ENCODE results near the gene NUDC. TPM values are rescaled to one million over a fixed set of nuclear protein-coding genes. Genes with fewer than 3 reads are reported as not detected.
A peak's percentile ranks its signal among the peaks of the same experiment; 100 is the strongest.
"Not testable (repeated sequence)": the region's sequence is repeated elsewhere in the genome, so short reads cannot be mapped to it uniquely, and the experiment has no call there.

NUDC gene
- 100 to 1,000 TPM in 1 of 2 experiments, 10 to 100 TPM in 1; 95.9 to 101 TPM for total RNA-seq

DNA sequence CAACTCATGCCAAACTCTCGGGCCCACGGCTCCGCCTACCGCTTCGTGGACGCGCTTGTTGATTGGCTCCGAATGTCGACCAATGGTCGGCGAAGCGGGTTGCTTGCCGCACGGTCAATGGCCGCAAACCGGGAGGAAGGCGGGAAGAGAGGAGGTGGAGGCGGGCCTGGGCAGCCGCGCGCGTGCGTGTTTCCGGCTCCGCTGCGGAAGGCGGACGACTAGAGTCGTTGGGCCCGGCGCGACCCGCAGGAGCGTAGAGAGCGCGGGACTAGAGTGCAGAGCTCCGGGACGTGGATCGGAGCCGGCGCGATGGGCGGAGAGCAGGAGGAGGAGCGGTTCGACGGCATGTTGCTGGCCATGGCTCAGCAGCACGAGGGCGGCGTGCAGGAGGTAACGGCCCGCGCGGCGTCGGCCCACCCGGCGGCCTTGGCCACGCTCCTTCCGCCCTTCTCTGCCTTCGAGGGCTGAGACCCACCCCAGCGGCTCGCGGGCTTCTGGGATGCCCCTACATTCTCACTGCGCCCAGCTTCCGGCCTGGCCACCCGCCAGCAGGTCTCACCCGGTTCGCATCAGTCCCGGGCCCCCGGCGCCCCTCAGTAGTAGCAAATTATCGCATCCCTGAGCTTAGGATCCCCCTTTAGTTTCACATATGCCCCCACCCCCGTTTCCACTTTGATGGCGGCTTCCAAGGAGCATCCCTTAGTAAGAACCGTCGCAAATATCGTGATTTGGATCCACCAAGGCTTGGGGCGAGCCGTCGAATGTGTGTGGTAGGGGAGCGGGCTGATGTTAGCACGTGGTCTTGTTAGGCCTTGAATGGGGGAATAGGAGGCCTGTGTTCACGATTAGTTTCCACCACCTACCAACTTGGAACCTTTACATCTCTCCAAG is at the start of gene NUDC:
TSS of gene NUDC (plus strand) at position 204 of the 891 bp plus-strand sequence. CDS start at position 310, 106 bp downstream.
- peaks cover 38% of the 10 kb centered on the region for H3K4me1 Mint-ChIP-seq
- peaks cover 34% of the 10 kb centered on the region for H3K36me3 Mint-ChIP-seq (ENCODE audit: low read depth)
- H3K9me3 Mint-ChIP-seq (ENCODE audit: low read depth), result no peaks in the 10 kb centered on the region
- CTCF ChIA-PET, result interaction anchor here (0.6 to 1.5 kb wide), 7 partner anchors 17 to 523 kb away, joined by 3 to 4 read pairs (median 3); partner anchors contain the start of gene GPATCH3
- intact Hi-C loops (cut with DNase I, micrococcal nuclease), result loop anchor here (1.0 to 5.0 kb wide), 14 partner anchors 21 to 851 kb away; partner anchors contain the start of genes GPATCH3 (in 2 of the 2), GPN2 (in 2 of the 2), HMGN2 (in 1 of the 2) and PDIK1L (in 1 of the 2)
- POLR2A ChIA-PET, result interaction anchor here (0.6 to 2.6 kb wide), 3 partner anchors 17 to 32 kb away, joined by 4 to 10 read pairs (median 4); partner anchors contain the start of genes GPATCH3 and GPN2
- DNase-seq (peak; percentile 98), ATAC-seq (peak; percentile 98)
- peak within 1 kb of the TSS; percentile 90 for H3K27ac Mint-ChIP-seq
- H3K27me3 Mint-ChIP-seq, result no peaks in the 10 kb centered on the region
- peak within 1 kb of the TSS; percentile 82 for H3K4me3 Mint-ChIP-seq

DNA sequence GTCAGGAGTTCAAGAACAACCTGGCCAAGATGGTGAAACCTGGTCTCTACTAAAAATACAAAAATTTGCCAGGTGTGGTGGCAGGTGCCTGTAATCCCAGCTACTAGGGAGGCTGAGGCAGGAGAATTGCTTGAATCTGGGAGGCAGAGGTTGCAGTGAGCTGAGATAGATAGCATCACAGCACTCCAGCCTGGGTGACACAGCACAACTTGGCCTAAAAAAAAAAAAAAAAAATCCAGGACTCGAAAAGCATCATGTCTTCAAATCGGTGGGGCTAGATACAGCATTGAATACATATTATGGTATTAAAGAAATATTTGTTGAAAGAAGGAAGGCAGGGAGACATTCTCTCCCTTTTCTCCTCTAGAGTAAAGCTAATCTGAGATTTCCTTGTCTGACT is 48.4 kb upstream of the NUDC start:
- H3K36me3 Mint-ChIP-seq (ENCODE audit: low read depth), result peaks cover 11% of the 10 kb centered on the region
- H3K4me3 Mint-ChIP-seq; H3K9me3 Mint-ChIP-seq (ENCODE audit: low read depth); H3K4me1 Mint-ChIP-seq; ATAC-seq; H3K27me3 Mint-ChIP-seq; H3K27ac Mint-ChIP-seq; DNase-seq: not testable (repeated sequence)
- intact Hi-C loops (cut with DNase I, micrococcal nuclease), result loop anchor here in 1 of 2 experiments (10.0 kb wide), 1 partner anchor 368 kb away; no protein-coding TSS in a partner anchor
- POLR2A ChIA-PET, result interaction anchor here (0.6 kb wide), 1 partner anchor 32 kb away, joined by 3 read pairs; no protein-coding TSS in a partner anchor
- CTCF ChIA-PET, result interaction anchor here (0.6 to 1.3 kb wide), 7 partner anchors 8 to 175 kb away, joined by 3 to 5 read pairs (median 3); no protein-coding TSS in a partner anchor

DNA sequence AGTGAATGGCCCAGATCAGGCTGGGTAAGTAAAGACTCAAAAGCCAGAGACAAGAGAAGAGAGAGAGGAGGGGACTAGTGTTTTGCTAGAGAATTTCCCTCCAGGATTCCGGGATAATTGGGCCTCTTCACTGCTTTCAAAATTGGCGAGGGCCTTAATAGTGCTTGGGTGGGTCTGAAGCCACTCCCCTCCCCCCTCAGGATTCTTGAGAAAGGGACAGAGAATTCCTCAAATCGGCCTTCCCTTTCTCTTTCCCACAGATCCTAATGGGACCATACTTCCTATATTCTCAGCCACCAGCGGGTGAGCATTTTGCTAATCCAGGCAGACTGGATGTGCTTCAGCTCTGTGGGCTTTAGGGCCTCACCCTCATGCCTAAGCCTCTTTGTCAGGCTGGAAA is 46.6 kb upstream of the NUDC start:
- no peak for ATAC-seq
- ChIA-PET CTCF (no interaction called here), POLR2A (interaction anchor here (0.7 kb wide), 1 partner anchor 15 kb away, joined by 3 read pairs; the partner anchor contains the start of gene GPN2)
- Mint-ChIP-seq H3K9me3 (ENCODE audit: low read depth) (no peaks in the 10 kb centered on the region), H3K27ac (no peak overlapping the region), H3K36me3 (ENCODE audit: low read depth) (peaks cover 20% of the 10 kb centered on the region), H3K27me3 (no peaks in the 10 kb centered on the region), H3K4me3 (no peak overlapping the region), H3K4me1 (peaks cover 2% of the 10 kb centered on the region)
- DNase-seq, result no peak
- intact Hi-C loops (cut with DNase I, micrococcal nuclease), result loop anchor here in 1 of 2 experiments (5.0 to 10.0 kb wide), 2 partner anchors 83 to 370 kb away; no protein-coding TSS in a partner anchor

DNA sequence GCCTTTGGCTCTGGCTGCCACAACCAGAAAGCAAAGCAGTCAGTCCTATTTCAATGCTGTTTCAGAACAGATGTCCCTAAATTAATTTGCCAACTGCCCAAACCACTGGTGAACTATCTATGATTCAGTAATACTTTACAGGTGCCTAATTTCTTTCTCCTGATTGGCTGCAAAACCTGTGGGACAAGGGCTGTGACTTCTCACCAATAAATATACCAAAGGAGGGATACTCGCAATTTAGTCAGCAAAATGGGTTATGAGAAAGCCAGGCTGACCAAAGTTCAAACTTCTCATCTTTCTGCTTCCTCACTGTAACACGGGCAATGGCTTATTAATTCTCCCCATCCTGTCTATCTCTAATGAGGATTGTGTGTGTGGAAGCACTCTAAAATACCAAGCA is 44.2 kb upstream of the NUDC start:
- DNase-seq, result no peak
- H3K4me3 Mint-ChIP-seq, result no peak overlapping the region
- H3K9me3 Mint-ChIP-seq (ENCODE audit: low read depth), result no peaks in the 10 kb centered on the region
- H3K36me3 Mint-ChIP-seq (ENCODE audit: low read depth), result peaks cover 26% of the 10 kb centered on the region
- H3K27ac Mint-ChIP-seq, result no peak overlapping the region
- ChIA-PET POLR2A (no interaction called here), CTCF (interaction anchor here (0.7 to 2.9 kb wide), 10 partner anchors 9 to 275 kb away, joined by 3 to 13 read pairs (median 4); no protein-coding TSS in a partner anchor)
- no peak for ATAC-seq
- peaks cover 2% of the 10 kb centered on the region for H3K4me1 Mint-ChIP-seq
- intact Hi-C loops (cut with DNase I, micrococcal nuclease), result loop anchor here in 1 of 2 experiments (5.0 to 10.0 kb wide), 2 partner anchors 85 to 373 kb away; no protein-coding TSS in a partner anchor
- no peaks in the 10 kb centered on the region for H3K27me3 Mint-ChIP-seq

DNA sequence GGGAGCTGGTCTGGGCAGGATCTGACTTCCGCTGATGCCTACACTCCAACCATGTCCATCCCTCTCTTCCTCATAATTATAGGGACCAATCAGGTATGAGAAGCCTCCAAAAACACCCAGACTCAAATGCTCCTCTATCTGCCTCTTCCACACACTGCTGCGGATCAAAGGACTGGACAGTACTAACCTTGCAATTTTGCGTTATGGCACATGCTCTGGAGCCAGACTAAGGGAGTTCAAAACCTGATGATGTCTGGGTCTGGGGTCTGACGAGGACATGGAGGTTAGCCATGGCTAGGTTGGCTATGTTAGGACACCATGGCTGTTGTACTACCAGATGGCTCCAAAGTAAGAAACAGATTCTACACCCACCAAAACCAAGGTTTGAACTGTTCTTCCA is 41.8 kb upstream of the NUDC start:
- CTCF ChIA-PET, result interaction anchor here (0.6 to 3.1 kb wide), 10 partner anchors 10 to 277 kb away, joined by 3 to 14 read pairs (median 4); partner anchors contain the start of genes GPATCH3 and GPN2

DNA sequence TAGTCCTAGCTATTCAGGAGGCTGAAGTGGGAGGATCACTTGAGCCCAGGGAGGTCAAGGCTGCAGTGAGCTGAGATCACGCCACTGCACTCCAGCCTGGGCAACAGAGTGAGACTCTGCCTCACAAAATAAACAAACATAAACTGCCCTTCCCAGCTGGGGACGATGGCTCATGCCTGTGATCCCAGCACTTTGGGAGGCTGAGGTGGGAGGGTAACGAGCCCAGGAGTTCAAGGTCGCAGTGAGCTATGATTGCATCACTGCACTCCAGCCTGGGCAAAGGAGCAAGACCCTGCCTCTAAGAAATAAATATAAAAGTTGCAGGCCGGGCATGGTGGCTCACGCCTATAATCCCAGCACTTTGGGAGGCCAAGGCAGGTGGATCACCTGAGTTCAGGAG is 39.9 kb upstream of the NUDC start:
- H3K27me3 Mint-ChIP-seq; intact Hi-C loops (cut with DNase I, micrococcal nuclease); DNase-seq; H3K9me3 Mint-ChIP-seq (ENCODE audit: low read depth); H3K4me3 Mint-ChIP-seq; H3K4me1 Mint-ChIP-seq; H3K27ac Mint-ChIP-seq; ATAC-seq: not testable (repeated sequence)
- ChIA-PET POLR2A (interaction anchor here (0.5 kb wide), 1 partner anchor 86 kb away, joined by 11 read pairs; no protein-coding TSS in a partner anchor), CTCF (interaction anchor here (0.6 to 3.1 kb wide), 10 partner anchors 8 to 282 kb away, joined by 3 to 14 read pairs (median 4); no protein-coding TSS in a partner anchor)
- peaks cover 52% of the 10 kb centered on the region for H3K36me3 Mint-ChIP-seq (ENCODE audit: low read depth)

More for the DNA sequence above, 41.8 kb upstream of the NUDC start:
- Mint-ChIP-seq H3K4me1 (peaks cover 2% of the 10 kb centered on the region), H3K27ac (no peak overlapping the region), H3K4me3 (no peak overlapping the region), H3K9me3 (ENCODE audit: low read depth) (no peaks in the 10 kb centered on the region), H3K36me3 (ENCODE audit: low read depth) (peaks cover 47% of the 10 kb centered on the region), H3K27me3 (no peaks in the 10 kb centered on the region)
- DNase-seq (no peak), ATAC-seq (no peak)
- POLR2A ChIA-PET, result interaction anchor here (0.6 kb wide), 1 partner anchor 16 kb away, joined by 6 read pairs; no protein-coding TSS in a partner anchor
- intact Hi-C loops (cut with DNase I, micrococcal nuclease), result loop anchor here in 1 of 2 experiments (2.0 to 10.0 kb wide), 3 partner anchors 87 to 375 kb away; no protein-coding TSS in a partner anchor

DNA sequence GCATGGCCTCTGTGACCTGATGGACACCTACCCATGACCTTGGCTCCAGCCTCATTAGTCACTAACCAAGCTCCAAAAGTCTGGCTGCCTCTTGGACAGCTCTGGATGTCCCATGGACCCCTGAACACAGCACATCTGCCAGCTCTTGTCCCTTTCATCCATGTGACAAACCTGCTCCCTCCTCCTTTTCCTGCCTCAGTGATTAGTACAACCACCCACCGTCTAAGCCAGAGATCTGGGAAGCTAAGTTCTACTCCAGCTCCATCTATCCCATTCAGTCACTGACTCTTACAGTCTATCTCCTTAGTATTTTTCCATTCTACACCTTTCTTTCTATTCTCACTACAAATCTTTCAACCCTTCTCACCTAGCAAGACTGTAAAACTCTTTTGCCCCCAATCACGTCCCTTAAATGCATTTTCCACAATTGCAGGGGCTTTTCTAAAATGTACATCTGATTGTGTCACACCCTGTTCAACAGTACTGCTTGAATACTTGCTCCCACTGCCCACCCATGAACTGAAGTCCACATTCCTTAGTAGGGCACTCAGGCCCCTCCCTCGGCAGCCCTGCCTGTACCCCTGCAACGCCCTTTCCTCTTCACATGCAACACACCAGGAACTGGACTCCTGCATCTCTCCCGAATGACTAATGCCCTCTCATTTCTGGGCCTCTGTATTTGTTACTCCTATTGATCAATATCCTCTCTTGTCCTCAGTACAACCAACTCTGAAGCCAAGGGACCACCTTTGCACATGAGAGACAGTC is 38.7 kb upstream of the NUDC start:
- no peaks in the 10 kb centered on the region for H3K9me3 Mint-ChIP-seq (ENCODE audit: low read depth)
- H3K27me3 Mint-ChIP-seq, result no peaks in the 10 kb centered on the region
- peaks cover 3% of the 10 kb centered on the region for H3K4me1 Mint-ChIP-seq
- no peak for DNase-seq
- H3K4me3 Mint-ChIP-seq, result no peak overlapping the region
- POLR2A ChIA-PET, result no interaction called here
- peaks cover 52% of the 10 kb centered on the region for H3K36me3 Mint-ChIP-seq (ENCODE audit: low read depth)
- intact Hi-C loops (cut with DNase I, micrococcal nuclease), result no loop called here
- CTCF ChIA-PET, result interaction anchor here (0.6 to 3.1 kb wide), 5 partner anchors 17 to 280 kb away, joined by 3 to 14 read pairs (median 3); no protein-coding TSS in a partner anchor
- no peak overlapping the region for H3K27ac Mint-ChIP-seq
- ATAC-seq, result no peak

DNA sequence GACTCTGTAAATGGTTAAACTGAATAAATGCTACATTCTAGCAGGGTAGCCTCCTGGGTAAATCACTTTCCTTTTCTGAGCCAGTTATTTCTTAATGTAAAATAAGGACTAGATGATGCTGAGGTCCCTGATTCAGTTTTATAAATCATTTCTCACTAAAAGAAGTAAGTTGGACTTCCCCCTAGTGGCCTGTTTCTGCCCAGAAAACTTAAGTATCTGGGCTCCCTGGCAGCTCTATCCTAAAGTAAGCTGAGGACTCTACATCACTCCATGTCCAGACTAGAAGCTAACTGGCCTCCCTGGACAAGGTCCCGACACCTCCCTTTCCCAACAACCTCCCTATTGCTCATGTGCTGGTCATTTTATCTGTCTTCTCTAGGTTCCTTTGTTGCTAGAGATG is 34.4 kb upstream of the NUDC start:
- Mint-ChIP-seq H3K9me3 (ENCODE audit: low read depth) (no peaks in the 10 kb centered on the region), H3K27ac (no peak overlapping the region), H3K36me3 (ENCODE audit: low read depth) (peaks cover 51% of the 10 kb centered on the region), H3K4me3 (no peak overlapping the region), H3K27me3 (no peaks in the 10 kb centered on the region), H3K4me1 (peaks cover 22% of the 10 kb centered on the region)
- intact Hi-C loops (cut with DNase I, micrococcal nuclease), result no loop called here
- ChIA-PET POLR2A (interaction anchor here (0.6 to 2.1 kb wide), 7 partner anchors 13 to 1265 kb away, joined by 3 to 10 read pairs (median 5); partner anchors contain the start of gene GPATCH3), CTCF (interaction anchor here (0.6 to 2.5 kb wide), 20 partner anchors 8 to 1836 kb away, joined by 3 to 11 read pairs (median 4); partner anchors contain the start of gene GPATCH3)
- DNase-seq, result peak; percentile 19
- no peak for ATAC-seq

DNA sequence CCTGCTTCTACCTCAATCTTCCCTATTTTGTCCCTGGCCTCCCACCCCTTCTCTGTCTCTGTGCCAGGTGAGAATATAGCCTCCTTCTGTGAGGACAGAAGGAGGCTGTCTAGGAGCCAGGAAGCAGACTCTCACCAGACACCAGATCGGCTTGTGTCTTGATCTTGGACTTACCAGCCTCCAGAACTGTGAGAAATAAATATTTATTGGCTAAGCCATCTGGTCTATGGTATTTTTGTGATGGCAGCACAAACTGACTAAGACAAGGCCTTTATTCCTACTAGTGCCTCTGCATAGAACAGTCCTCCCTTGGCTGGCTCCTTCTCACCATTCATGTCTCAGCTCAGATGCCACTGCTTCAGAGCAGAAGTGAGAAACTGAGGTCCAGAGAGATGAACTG is 33.3 kb upstream of the NUDC start:
- intact Hi-C loops (cut with DNase I, micrococcal nuclease), result no loop called here
- Mint-ChIP-seq H3K27me3 (no peaks in the 10 kb centered on the region), H3K9me3 (ENCODE audit: low read depth) (no peaks in the 10 kb centered on the region), H3K4me3 (peak overlapping the region; percentile 92), H3K36me3 (ENCODE audit: low read depth) (peaks cover 46% of the 10 kb centered on the region), H3K27ac (peak overlapping the region; percentile 91), H3K4me1 (peaks cover 22% of the 10 kb centered on the region)
- ChIA-PET CTCF (interaction anchor here (0.9 to 2.5 kb wide), 6 partner anchors 9 to 286 kb away, joined by 3 to 12 read pairs (median 4); no protein-coding TSS in a partner anchor), POLR2A (interaction anchor here (2.1 kb wide), 1 partner anchor 12 kb away, joined by 8 read pairs; the partner anchor contains the start of gene GPATCH3)
- DNase-seq, result no peak
- ATAC-seq, result no peak

Data from activated CD4-positive, alpha-beta T cell treated with anti-CD3 and anti-CD28 coated beads for 36 hours (primary cell).